Stomach (tissue), 4 donors: ENCODE data around the gene GDPD2.

Experiments used
- EP300 ChIP-seq: sonication (generic); formaldehyde crosslinking; IDR thresholded peaks from one replicate; pipeline ENCODE4 v1.6.1; 2017; ENCODE audit warnings: antibody characterized with exemption
- POLR2A ChIP-seq, 4 donors: fragments of 450-650 bp; IDR thresholded peaks; one replicate each; pipeline ENCODE4 v1.6.1; 2016; ENCODE audit warnings: antibody characterized with exemption in 4 of 4, control low read depth in 2 of 4, mild to moderate bottlenecking in 1 of 4, moderate library complexity in 1 of 4
- POLR2AphosphoS5 ChIP-seq, 3 donors: sonication (generic); formaldehyde crosslinking; IDR thresholded peaks; one replicate each; pipeline ENCODE4 v1.6.1; 2016; ENCODE audit warnings: antibody characterized with exemption in 3 of 3
- TF ChIP-seq, protein P1 (sequence below), 7 experiments: fragments of 450-650 bp in 4 of 7; fragments of 200-600 bp in 3 of 7; sonication (generic) in 3 of 7; IDR thresholded peaks; one replicate each; pipeline ENCODE4 v1.5.1; 2016 to 2019; ENCODE audit warnings: antibody characterized with exemption in 7 of 7, control low read depth in 2 of 7, mild to moderate bottlenecking in 1 of 7

DNA sequence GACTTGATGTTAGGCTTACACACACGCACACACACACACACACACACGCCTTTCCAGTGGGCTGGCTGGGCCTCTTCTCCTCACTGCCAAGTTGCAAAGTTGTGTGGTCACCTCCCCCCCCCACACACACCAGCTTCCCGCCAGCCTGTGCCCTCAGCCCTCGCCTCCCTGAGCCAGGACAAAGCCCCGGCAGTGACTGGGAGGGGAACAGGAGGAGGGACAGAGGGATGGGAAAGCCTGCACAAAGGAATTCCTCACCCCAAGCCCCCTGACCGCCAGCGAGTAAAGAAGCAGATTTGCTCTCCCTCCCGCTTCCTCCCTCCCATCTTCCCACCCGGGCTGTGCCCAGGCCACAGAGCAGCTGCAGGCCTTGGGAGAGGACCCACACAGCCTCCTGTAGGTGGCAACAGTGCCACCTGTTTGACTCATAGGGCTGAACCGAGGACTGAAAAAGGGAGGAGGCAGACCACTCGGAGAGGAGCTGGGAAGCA, at the start of gene GDPD2:
- no peak for TF ChIP-seq POLR2A (IDR thresholded peaks at IDR 0.05)
- TF ChIP-seq, protein P1, sequence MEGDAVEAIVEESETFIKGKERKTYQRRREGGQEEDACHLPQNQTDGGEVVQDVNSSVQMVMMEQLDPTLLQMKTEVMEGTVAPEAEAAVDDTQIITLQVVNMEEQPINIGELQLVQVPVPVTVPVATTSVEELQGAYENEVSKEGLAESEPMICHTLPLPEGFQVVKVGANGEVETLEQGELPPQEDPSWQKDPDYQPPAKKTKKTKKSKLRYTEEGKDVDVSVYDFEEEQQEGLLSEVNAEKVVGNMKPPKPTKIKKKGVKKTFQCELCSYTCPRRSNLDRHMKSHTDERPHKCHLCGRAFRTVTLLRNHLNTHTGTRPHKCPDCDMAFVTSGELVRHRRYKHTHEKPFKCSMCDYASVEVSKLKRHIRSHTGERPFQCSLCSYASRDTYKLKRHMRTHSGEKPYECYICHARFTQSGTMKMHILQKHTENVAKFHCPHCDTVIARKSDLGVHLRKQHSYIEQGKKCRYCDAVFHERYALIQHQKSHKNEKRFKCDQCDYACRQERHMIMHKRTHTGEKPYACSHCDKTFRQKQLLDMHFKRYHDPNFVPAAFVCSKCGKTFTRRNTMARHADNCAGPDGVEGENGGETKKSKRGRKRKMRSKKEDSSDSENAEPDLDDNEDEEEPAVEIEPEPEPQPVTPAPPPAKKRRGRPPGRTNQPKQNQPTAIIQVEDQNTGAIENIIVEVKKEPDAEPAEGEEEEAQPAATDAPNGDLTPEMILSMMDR (IDR thresholded peaks at IDR 0.05), result peak in 2 of 7 experiments; percentile 8 to 33
- TF ChIP-seq POLR2AphosphoS5 (IDR thresholded peaks at IDR 0.05), result no peak
- TF ChIP-seq EP300, result no peak
